HepG2 (cell line): ENCODE measurements around the gene TEDC2. TPM values are rescaled to one million over a fixed set of nuclear protein-coding genes. Genes with fewer than 3 reads are reported as not detected.
A peak's percentile ranks its signal among the peaks of the same experiment; 100 is the strongest.

Experiments used
- ATAC-seq: fragments of 200-7000 bp; cut with Tn5 transposase; 3 replicates; pipeline ENCODE4 v1.9.1; 2020; ENCODE audit warnings: mild to moderate bottlenecking, moderate library complexity
- BruUV-seq: library from RNA; stranded (reverse); fragments of 400-500 nt; replicated peaks from 2 replicates; lab custom pipeline; 2021; lab: Mats Ljungman, UMichigan
- CTCF ChIA-PET: fragments of 300-600 bp; formaldehyde crosslinking; extraction: SDS; loops from one replicate; lab custom pipeline; 2021; ENCODE audit warnings: low total read pairs, inconsistent platforms, low intra/inter-chr PET ratio; lab: Yijun Ruan, JAX
- POLR2A ChIA-PET: fragments of 350-600 bp; sonication (Branson Sonifier 250); formaldehyde crosslinking; loops from one replicate; lab custom pipeline; 2020; ENCODE audit warnings: antibody characterized with exemption, inconsistent platforms; lab: Yijun Ruan, JAX
- DNase-seq: peaks from one replicate; pipeline ENCODE4 v3.0.0-alpha.2; 2015; ENCODE audit warnings: low spot score
- FAIRE-seq: peaks from 3 replicates; lab custom pipeline; 2011; peaks lifted over from hg19 to GRCh38; lab: Jason Lieb, UNC
- H2AFZ ChIP-seq: one replicate; pipeline ENCODE4 v1.6.1; 2011; ENCODE audit warnings: low read length, inconsistent platforms
- H3K27ac ChIP-seq: fragments of 300-600 bp; 3 replicates; pipeline ENCODE4 v1.8.0; 2011; ENCODE audit warnings: mixed run types, mild to moderate bottlenecking, mixed read lengths, low read length, inconsistent platforms; ENCODE audit not compliant: insufficient read depth; ENCODE audit errors: extremely low read length
- H3K27me3 ChIP-seq, 2 experiments: fragments of 200-600 bp in 1 of 2; 2 replicates in 1 of 2; 3 replicates in 1 of 2; pipeline versions ENCODE4 v1.6.0 to v1.8.0; 2011; ENCODE audit warnings: low read length in 2 of 2, mild to moderate bottlenecking in 2 of 2, moderate library complexity in 2 of 2, inconsistent platforms in 1 of 2; ENCODE audit not compliant: insufficient read depth in 2 of 2, control insufficient read depth in 1 of 2
- H3K36me3 ChIP-seq, 2 experiments: fragments of 200-600 bp in 1 of 2; replicated peaks in 1 of 2; 2 replicates in 1 of 2; 3 replicates in 1 of 2; pipeline versions ENCODE4 v1.5.1 to v1.8.0; 2011; ENCODE audit warnings: low read length in 2 of 2, inconsistent platforms in 1 of 2; ENCODE audit not compliant: insufficient read depth in 2 of 2, control insufficient read depth in 1 of 2
- H3K4me1 ChIP-seq: 2 replicates; pipeline ENCODE4 v1.5.1; 2012; ENCODE audit warnings: low read length, inconsistent platforms; ENCODE audit not compliant: insufficient read depth
- H3K4me2 ChIP-seq: 2 replicates; pipeline ENCODE4 v1.6.0; 2011; ENCODE audit warnings: low read depth, low read length, inconsistent platforms
- H3K4me3 ChIP-seq, 3 experiments: fragments of 200-600 bp in 1 of 3; sonication (generic), shearing (Covaris generic) in 1 of 3; replicated peaks in 1 of 3; 2 replicates each; pipeline ENCODE4 v1.5.1; 2011 to 2016; ENCODE audit warnings: low read length in 3 of 3, inconsistent platforms in 2 of 3, low read depth in 2 of 3, mild to moderate bottlenecking in 2 of 3, control low read depth in 1 of 3, mixed read lengths in 1 of 3; ENCODE audit not compliant: insufficient read depth in 1 of 3
- H3K79me2 ChIP-seq: one replicate; pipeline ENCODE4 v1.6.1; 2011; ENCODE audit warnings: low read length, inconsistent platforms; ENCODE audit not compliant: insufficient read depth
- H3K9ac ChIP-seq: 2 replicates; pipeline ENCODE4 v1.6.0; 2011; ENCODE audit warnings: mild to moderate bottlenecking, low read depth, low read length, inconsistent platforms; ENCODE audit not compliant: insufficient read depth
- H3K9me3 ChIP-seq: 2 replicates; pipeline ENCODE4 v1.5.1; 2012; ENCODE audit warnings: mild to moderate bottlenecking, low read length
- H4K20me1 ChIP-seq: 2 replicates; pipeline ENCODE4 v1.6.0; 2011; ENCODE audit warnings: inconsistent platforms, mild to moderate bottlenecking, low read length, moderate library complexity; ENCODE audit not compliant: insufficient read depth
- ARHGAP35 ChIP-seq: sonication (generic); formaldehyde crosslinking; IDR thresholded peaks from 2 replicates; pipeline ENCODE4 v1.9.0; 2022; ENCODE audit warnings: mild to moderate bottlenecking, inconsistent platforms, moderate library complexity, missing genetic modification reagents, borderline replicate concordance
- HNRNPLL ChIP-seq: fragments of 200-400 bp; formaldehyde crosslinking; IDR thresholded peaks from 2 replicates; pipeline ENCODE4 v1.6.1; 2017; ENCODE audit warnings: mild to moderate bottlenecking, low read depth, low read length; ENCODE audit not compliant: poor library complexity, severe bottlenecking
- NR1H2 ChIP-seq: sonication (generic); formaldehyde crosslinking; IDR thresholded peaks from 2 replicates; pipeline ENCODE4 v1.8.1; 2022; ENCODE audit warnings: low read depth, missing genetic modification reagents, borderline replicate concordance
- ONECUT2 ChIP-seq: sonication (generic); formaldehyde crosslinking; IDR thresholded peaks from 2 replicates; pipeline ENCODE4 v1.4.0; 2020; ENCODE audit warnings: missing genetic modification reagents
- SALL2 ChIP-seq: sonication (generic); formaldehyde crosslinking; IDR thresholded peaks from 2 replicates; pipeline ENCODE4 v1.8.1; 2023; ENCODE audit warnings: mild to moderate bottlenecking, missing genetic modification reagents, inconsistent platforms
- TGIF2 ChIP-seq: IDR thresholded peaks from 2 replicates; pipeline ENCODE4 v1.6.1; 2016; ENCODE audit warnings: control low read depth, missing compliant biosample characterization
- ZFP62 ChIP-seq: sonication (generic); formaldehyde crosslinking; IDR thresholded peaks from 2 replicates; pipeline ENCODE4 v1.4.0; 2020; ENCODE audit warnings: missing genetic modification reagents
- ZNF10 ChIP-seq: sonication (generic); formaldehyde crosslinking; IDR thresholded peaks from 2 replicates; pipeline ENCODE4 v1.4.0; 2020; ENCODE audit warnings: mild to moderate bottlenecking, low read depth, missing genetic modification reagents, borderline replicate concordance
- ZNF256 ChIP-seq: sonication (generic); formaldehyde crosslinking; conservative IDR thresholded peaks from 2 replicates; pipeline ENCODE4 v1.4.0; 2020; ENCODE audit warnings: missing genetic modification reagents
- ZNF530 ChIP-seq: sonication (generic); formaldehyde crosslinking; IDR thresholded peaks from 2 replicates; pipeline ENCODE4 v1.5.0; 2020; ENCODE audit warnings: low read depth, mild to moderate bottlenecking, missing genetic modification reagents
- WGBS: methylation state at CpG from one replicate; pipeline ENCODE4 v1.1.6; 2017; ENCODE audit warnings: low lambda C conversion rate; 5-methylcytosine and 5-hydroxymethylcytosine counted together
- in situ Hi-C: cut with HindIII; loops from 2 replicates; pipeline ENCODE4 v1.10.0; 2017; ENCODE audit warnings: low pct_unique_long_range_greater_than_20kb; ENCODE audit not compliant: extremely low pct_ligation_motif_present
- intact Hi-C: fragments of 100-400 bp; cut with micrococcal nuclease; formaldehyde crosslinking; loops from one replicate; pipeline ENCODE4 v1.10.0; 2022; ENCODE audit not compliant: unreplicated experiment
- polyA plus RNA-seq, 8 experiments: library from polyadenylated mRNA; depleted of rRNA in 3 of 8; stranded (reverse) in 7 of 8; unstranded in 1 of 8; fragments of >200 nt; fragmentation: Illumina TruSeq in 4 of 8; extraction: Trizol in 4 of 8; gene quantifications; 2 replicates each; pipeline versions ENCODE4 v1.2.1 to v1.2.3, GENCODE V29; 2011 to 2016; ENCODE audit warnings: low read depth in 4 of 8, missing spikeins in 1 of 8, mixed read lengths in 1 of 8; ENCODE audit not compliant: insufficient read depth in 1 of 8
- total RNA-seq, 5 experiments: library from RNA; depleted of rRNA; stranded (reverse); fragments of >200 nt; fragmentation: Illumina TruSeq; extraction: Trizol; gene quantifications; 2 replicates each; pipeline ENCODE4 v1.2.3, GENCODE V29; 2016; ENCODE audit warnings: low read depth in 1 of 5
- TF ChIP-seq, protein P1 (sequence below): sonication (generic); formaldehyde crosslinking; IDR thresholded peaks from 2 replicates; pipeline ENCODE4 v1.5.0; 2020; ENCODE audit warnings: mild to moderate bottlenecking, missing genetic modification reagents
- TF ChIP-seq, protein P2 (sequence below): sonication (generic); formaldehyde crosslinking; IDR thresholded peaks from 2 replicates; pipeline ENCODE4 v1.4.0; 2020; ENCODE audit warnings: missing genetic modification reagents
- TF ChIP-seq, protein P3 (sequence below): sonication (generic); formaldehyde crosslinking; IDR thresholded peaks from 2 replicates; pipeline ENCODE4 v1.5.0; 2020; ENCODE audit warnings: mild to moderate bottlenecking, missing genetic modification reagents
- TF ChIP-seq, protein P4 (sequence below): sonication (generic); formaldehyde crosslinking; IDR thresholded peaks from 2 replicates; pipeline ENCODE4 v1.5.0; 2020; ENCODE audit warnings: missing genetic modification reagents

TEDC2 gene
- total and polyA plus RNA-seq, 2 of the 13 experiments (the other 11 are each of a cell fraction or from before 2014, with no cell fraction given): 6.2 to 24.4 TPM

DNA sequence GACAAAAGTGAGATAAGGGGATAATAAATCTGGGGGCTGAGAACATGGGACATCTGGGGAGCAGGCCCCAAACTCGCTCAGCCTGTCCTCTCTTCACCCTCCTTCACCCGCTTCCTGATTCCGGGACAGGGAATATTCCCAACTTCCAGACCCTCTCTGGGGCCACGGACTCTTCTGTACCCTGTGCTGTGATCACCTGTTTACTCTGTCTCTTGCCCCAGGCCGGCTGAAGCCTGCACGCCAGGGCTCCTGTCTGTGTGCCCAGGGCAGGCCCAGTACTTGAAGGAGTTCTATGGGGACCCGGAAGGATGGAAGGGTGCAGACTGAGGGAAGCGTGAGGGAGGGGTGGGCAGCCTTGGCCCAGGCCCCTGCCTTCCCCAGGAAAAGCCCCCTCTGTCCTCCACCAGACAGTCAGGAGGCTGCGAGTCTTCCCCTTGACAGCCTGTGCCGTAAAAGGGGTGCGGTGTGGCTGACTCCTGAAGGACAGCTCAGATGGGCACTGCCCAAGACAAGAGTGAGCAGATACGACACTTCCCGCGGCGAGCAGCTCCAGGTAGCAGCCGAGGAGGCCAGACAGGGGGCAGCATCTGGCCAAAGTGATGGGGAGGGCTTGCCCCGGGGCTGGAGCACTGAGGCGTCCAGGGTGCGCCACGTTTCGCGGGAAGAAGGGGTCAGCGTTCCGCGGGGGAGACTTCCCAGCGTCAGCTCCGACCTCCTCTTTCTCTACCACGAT, 31.7 kb upstream of the TEDC2 start:
- no peak for DNase-seq
- Histone ChIP-seq H3K79me2 (peaks cover 15% of the 10 kb centered on the region), H4K20me1 (no peaks in the 10 kb centered on the region), H3K4me2 (peak overlapping the region; percentile 84), H3K9me3 (no peaks in the 10 kb centered on the region), H3K27me3 (peaks cover 10 to 28% of the 10 kb centered on the region in 2 experiments), H3K4me3 (peak overlapping the region; percentile 21 to 73 (median 60); a peak in 4 of 6 replicates), H3K36me3 (peaks cover 7 to 14% of the 10 kb centered on the region in 2 experiments), H2AFZ (no peak overlapping the region), H3K9ac (peak overlapping the region; percentile 70), H3K27ac (no peak overlapping the region), H3K4me1 (peaks cover 28% of the 10 kb centered on the region)
- peak; percentile 20 for ATAC-seq
- in situ Hi-C loops: loop anchor here (5.0 kb wide), 1 partner anchor 74 kb away; no protein-coding TSS in a partner anchor
- TSS peak; percentile 86 for BruUV-seq
- 55% methylated on average over 8 of the region's 28 CpGs for WGBS
- no peak for FAIRE-seq
- POLR2A ChIA-PET: no interaction called here
- intact Hi-C loops: loop anchor here (5.0 kb wide), 1 partner anchor 86 kb away; the partner anchor contains the start of gene ABCA3
- CTCF ChIA-PET: interaction anchor here (3.1 kb wide), 1 partner anchor 87 kb away, joined by 11 read pairs; the partner anchor contains the start of gene ABCA3
- TF ChIP-seq, protein P1, sequence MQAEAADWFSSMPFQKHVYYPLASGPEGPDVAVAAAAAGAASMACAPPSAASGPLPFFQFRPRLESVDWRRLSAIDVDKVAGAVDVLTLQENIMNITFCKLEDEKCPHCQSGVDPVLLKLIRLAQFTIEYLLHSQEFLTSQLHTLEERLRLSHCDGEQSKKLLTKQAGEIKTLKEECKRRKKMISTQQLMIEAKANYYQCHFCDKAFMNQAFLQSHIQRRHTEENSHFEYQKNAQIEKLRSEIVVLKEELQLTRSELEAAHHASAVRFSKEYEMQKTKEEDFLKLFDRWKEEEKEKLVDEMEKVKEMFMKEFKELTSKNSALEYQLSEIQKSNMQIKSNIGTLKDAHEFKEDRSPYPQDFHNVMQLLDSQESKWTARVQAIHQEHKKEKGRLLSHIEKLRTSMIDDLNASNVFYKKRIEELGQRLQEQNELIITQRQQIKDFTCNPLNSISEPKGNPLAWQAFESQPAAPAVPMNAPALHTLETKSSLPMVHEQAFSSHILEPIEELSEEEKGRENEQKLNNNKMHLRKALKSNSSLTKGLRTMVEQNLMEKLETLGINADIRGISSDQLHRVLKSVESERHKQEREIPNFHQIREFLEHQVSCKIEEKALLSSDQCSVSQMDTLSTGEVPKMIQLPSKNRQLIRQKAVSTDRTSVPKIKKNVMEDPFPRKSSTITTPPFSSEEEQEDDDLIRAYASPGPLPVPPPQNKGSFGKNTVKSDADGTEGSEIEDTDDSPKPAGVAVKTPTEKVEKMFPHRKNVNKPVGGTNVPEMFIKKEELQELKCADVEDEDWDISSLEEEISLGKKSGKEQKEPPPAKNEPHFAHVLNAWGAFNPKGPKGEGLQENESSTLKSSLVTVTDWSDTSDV (CRISPR knock-in tag): no peak
- TF ChIP-seq NR1H2 (CRISPR knock-in tag) (no peak), ZNF10 (CRISPR knock-in tag) (no peak), ONECUT2 (CRISPR knock-in tag) (no peak), ARHGAP35 (CRISPR knock-in tag) (no peak), ZNF256 (CRISPR knock-in tag) (no peak), HNRNPLL (no peak), ZNF530 (CRISPR knock-in tag) (no peak), ZFP62 (no peak), TGIF2 (CRISPR knock-in tag) (no peak), SALL2 (CRISPR knock-in tag) (no peak)
- TF ChIP-seq, protein P2, sequence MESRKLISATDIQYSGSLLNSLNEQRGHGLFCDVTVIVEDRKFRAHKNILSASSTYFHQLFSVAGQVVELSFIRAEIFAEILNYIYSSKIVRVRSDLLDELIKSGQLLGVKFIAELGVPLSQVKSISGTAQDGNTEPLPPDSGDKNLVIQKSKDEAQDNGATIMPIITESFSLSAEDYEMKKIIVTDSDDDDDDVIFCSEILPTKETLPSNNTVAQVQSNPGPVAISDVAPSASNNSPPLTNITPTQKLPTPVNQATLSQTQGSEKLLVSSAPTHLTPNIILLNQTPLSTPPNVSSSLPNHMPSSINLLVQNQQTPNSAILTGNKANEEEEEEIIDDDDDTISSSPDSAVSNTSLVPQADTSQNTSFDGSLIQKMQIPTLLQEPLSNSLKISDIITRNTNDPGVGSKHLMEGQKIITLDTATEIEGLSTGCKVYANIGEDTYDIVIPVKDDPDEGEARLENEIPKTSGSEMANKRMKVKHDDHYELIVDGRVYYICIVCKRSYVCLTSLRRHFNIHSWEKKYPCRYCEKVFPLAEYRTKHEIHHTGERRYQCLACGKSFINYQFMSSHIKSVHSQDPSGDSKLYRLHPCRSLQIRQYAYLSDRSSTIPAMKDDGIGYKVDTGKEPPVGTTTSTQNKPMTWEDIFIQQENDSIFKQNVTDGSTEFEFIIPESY (CRISPR knock-in tag): peak; percentile 36; the same call in 1 of the 2 replicates
- TF ChIP-seq, protein P3, sequence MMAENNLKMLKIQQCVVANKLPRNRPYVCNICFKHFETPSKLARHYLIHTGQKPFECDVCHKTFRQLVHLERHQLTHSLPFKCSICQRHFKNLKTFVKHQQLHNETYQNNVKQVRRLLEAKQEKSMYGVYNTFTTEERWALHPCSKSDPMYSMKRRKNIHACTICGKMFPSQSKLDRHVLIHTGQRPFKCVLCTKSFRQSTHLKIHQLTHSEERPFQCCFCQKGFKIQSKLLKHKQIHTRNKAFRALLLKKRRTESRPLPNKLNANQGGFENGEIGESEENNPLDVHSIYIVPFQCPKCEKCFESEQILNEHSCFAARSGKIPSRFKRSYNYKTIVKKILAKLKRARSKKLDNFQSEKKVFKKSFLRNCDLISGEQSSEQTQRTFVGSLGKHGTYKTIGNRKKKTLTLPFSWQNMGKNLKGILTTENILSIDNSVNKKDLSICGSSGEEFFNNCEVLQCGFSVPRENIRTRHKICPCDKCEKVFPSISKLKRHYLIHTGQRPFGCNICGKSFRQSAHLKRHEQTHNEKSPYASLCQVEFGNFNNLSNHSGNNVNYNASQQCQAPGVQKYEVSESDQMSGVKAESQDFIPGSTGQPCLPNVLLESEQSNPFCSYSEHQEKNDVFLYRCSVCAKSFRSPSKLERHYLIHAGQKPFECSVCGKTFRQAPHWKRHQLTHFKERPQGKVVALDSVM (CRISPR knock-in tag): no peak
- TF ChIP-seq, protein P4, sequence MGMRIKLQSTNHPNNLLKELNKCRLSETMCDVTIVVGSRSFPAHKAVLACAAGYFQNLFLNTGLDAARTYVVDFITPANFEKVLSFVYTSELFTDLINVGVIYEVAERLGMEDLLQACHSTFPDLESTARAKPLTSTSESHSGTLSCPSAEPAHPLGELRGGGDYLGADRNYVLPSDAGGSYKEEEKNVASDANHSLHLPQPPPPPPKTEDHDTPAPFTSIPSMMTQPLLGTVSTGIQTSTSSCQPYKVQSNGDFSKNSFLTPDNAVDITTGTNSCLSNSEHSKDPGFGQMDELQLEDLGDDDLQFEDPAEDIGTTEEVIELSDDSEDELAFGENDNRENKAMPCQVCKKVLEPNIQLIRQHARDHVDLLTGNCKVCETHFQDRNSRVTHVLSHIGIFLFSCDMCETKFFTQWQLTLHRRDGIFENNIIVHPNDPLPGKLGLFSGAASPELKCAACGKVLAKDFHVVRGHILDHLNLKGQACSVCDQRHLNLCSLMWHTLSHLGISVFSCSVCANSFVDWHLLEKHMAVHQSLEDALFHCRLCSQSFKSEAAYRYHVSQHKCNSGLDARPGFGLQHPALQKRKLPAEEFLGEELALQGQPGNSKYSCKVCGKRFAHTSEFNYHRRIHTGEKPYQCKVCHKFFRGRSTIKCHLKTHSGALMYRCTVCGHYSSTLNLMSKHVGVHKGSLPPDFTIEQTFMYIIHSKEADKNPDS (CRISPR knock-in tag): no peak
